IMR-90 (cell line): Measurements from ENCODE around the gene BCL2L13. TPM values are rescaled to one million over a fixed set of nuclear protein-coding genes. Genes with fewer than 3 reads are reported as not detected.

Experiments used
- ATAC-seq: fragments of 200-7000 bp; cut with Tn5 transposase; 2 replicates; pipeline ENCODE4 v1.9.1; 2020; ENCODE audit warnings: low read depth, mild to moderate bottlenecking, moderate library complexity
- BruUV-seq: library from RNA; stranded (reverse); fragments of 400-500 nt; replicated peaks from 2 replicates; lab custom pipeline; 2021; lab: Mats Ljungman, UMichigan
- CTCF ChIA-PET: fragments of 300-600 bp; formaldehyde crosslinking; extraction: SDS; loops from one replicate; lab custom pipeline; 2021; ENCODE audit warnings: antibody characterized with exemption; lab: Yijun Ruan, JAX
- POLR2A ChIA-PET: fragments of 300-600 bp; sonication (Branson Sonifier 250); formaldehyde crosslinking; loops from one replicate; lab custom pipeline; 2022; ENCODE audit warnings: antibody characterized with exemption; ENCODE audit not compliant: unreplicated experiment; lab: Charles Lee
- DNase-seq: peaks from one replicate; pipeline ENCODE4 v3.0.0; 2013
- H2AFZ ChIP-seq: replicated peaks from 2 replicates; pipeline ENCODE3; 2013; ENCODE audit warnings: low read length, mild to moderate bottlenecking; ENCODE audit not compliant: poor library complexity
- H2AK5ac ChIP-seq: 2 replicates; pipeline ENCODE4 v1.6.1; 2013; ENCODE audit warnings: low read depth, low read length, inconsistent platforms
- H2AK9ac ChIP-seq: replicated peaks from 2 replicates; pipeline ENCODE3; 2013; ENCODE audit warnings: mild to moderate bottlenecking, low read depth, low read length, moderate library complexity; ENCODE audit not compliant: poor library complexity
- H2BK120ac ChIP-seq: 2 replicates; pipeline ENCODE4 v1.6.1; 2013; ENCODE audit warnings: low read depth, low read length, inconsistent platforms
- H2BK15ac ChIP-seq: 3 replicates; pipeline ENCODE4 v1.6.1; 2013; ENCODE audit warnings: low read depth, low read length, inconsistent platforms
- H2BK20ac ChIP-seq: 2 replicates; pipeline ENCODE4 v1.6.1; 2013; ENCODE audit warnings: low read depth, mild to moderate bottlenecking, inconsistent platforms, low read length, moderate library complexity
- H2BK5ac ChIP-seq: 2 replicates; pipeline ENCODE4 v1.6.1; 2013; ENCODE audit warnings: mild to moderate bottlenecking, low read depth, low read length, inconsistent platforms; ENCODE audit not compliant: poor library complexity, severe bottlenecking
- H3K14ac ChIP-seq: replicated peaks from 2 replicates; pipeline ENCODE4 v1.6.1; 2013; ENCODE audit warnings: low read depth, low read length, inconsistent platforms
- H3K18ac ChIP-seq: 2 replicates; pipeline ENCODE4 v1.6.1; 2013; ENCODE audit warnings: low read depth, low read length, control low read depth
- H3K23ac ChIP-seq: 2 replicates; pipeline ENCODE4 v1.6.1; 2013; ENCODE audit warnings: low read depth, low read length, inconsistent platforms
- H3K27ac ChIP-seq: 2 replicates; pipeline ENCODE4 v1.5.1; 2013; ENCODE audit warnings: mild to moderate bottlenecking, control low read depth, low read length; ENCODE audit not compliant: insufficient read depth
- H3K27me3 ChIP-seq: 2 replicates; pipeline ENCODE4 v1.6.1; 2013; ENCODE audit warnings: low read length; ENCODE audit not compliant: control insufficient read depth, insufficient read depth
- H3K36me3 ChIP-seq: 2 replicates; pipeline ENCODE4 v1.6.1; 2013; ENCODE audit warnings: low read length, mixed read lengths; ENCODE audit not compliant: control insufficient read depth, insufficient read depth
- H3K4ac ChIP-seq: 2 replicates; pipeline ENCODE4 v1.6.1; 2013; ENCODE audit warnings: low read depth, low read length, inconsistent platforms
- H3K4me1 ChIP-seq: 2 replicates; pipeline ENCODE4 v1.6.1; 2013; ENCODE audit warnings: low read length, mixed read lengths; ENCODE audit not compliant: control insufficient read depth, insufficient read depth
- H3K4me2 ChIP-seq: 2 replicates; pipeline ENCODE4 v1.6.1; 2013; ENCODE audit warnings: low read depth, mild to moderate bottlenecking, control low read depth, low read length, moderate library complexity
- H3K4me3 ChIP-seq: 2 replicates; pipeline ENCODE4 v1.5.1; 2013; ENCODE audit warnings: low read depth, mild to moderate bottlenecking, control low read depth, low read length, moderate library complexity; ENCODE audit not compliant: insufficient read depth
- H3K56ac ChIP-seq: 2 replicates; pipeline ENCODE4 v1.6.1; 2013; ENCODE audit warnings: low read length, inconsistent platforms; ENCODE audit not compliant: insufficient read depth; ENCODE audit errors: extremely low read depth
- H3K79me1 ChIP-seq, 2 experiments: 2 replicates each; pipeline ENCODE4 v1.6.1; 2013; ENCODE audit warnings: low read length in 2 of 2, inconsistent platforms in 1 of 2, low read depth in 1 of 2
- H3K9ac ChIP-seq: 2 replicates; pipeline ENCODE4 v1.6.1; 2013; ENCODE audit warnings: low read depth, low read length, control low read depth
- H3K9me1 ChIP-seq: 2 replicates; pipeline ENCODE4 v1.6.1; 2013; ENCODE audit warnings: low read length, inconsistent platforms; ENCODE audit not compliant: insufficient read depth
- H3K9me3 ChIP-seq: 2 replicates; pipeline ENCODE4 v1.6.1; 2013; ENCODE audit warnings: low read length; ENCODE audit not compliant: control insufficient read depth, insufficient read depth
- H4K20me1 ChIP-seq: 2 replicates; pipeline ENCODE4 v1.6.1; 2013; ENCODE audit warnings: low read length, inconsistent platforms; ENCODE audit not compliant: insufficient read depth
- H4K5ac ChIP-seq: 2 replicates; pipeline ENCODE4 v1.6.1; 2013; ENCODE audit warnings: mild to moderate bottlenecking, low read depth, low read length, control low read depth
- H4K8ac ChIP-seq, 2 experiments: 2 replicates each; pipeline ENCODE4 v1.6.1; 2013; ENCODE audit warnings: low read depth in 2 of 2, low read length in 2 of 2, control low read depth in 1 of 2, inconsistent platforms in 1 of 2
- H4K91ac ChIP-seq: 2 replicates; pipeline ENCODE4 v1.6.1; 2013; ENCODE audit warnings: low read depth, low read length, inconsistent platforms; ENCODE audit not compliant: insufficient read depth
- CEBPB ChIP-seq: IDR thresholded peaks from 2 replicates; pipeline ENCODE4 v1.6.1; 2012; ENCODE audit warnings: low read depth, low read length, improper control_type of control experiment
- MAZ ChIP-seq: IDR thresholded peaks from 2 replicates; pipeline ENCODE4 v1.6.1; 2012; ENCODE audit warnings: low read depth, mild to moderate bottlenecking, low read length, improper control_type of control experiment, moderate library complexity, borderline replicate concordance
- RAD21 ChIP-seq: IDR thresholded peaks from 2 replicates; pipeline ENCODE4 v1.6.1; 2012; ENCODE audit warnings: low read length, improper control_type of control experiment
- SMC3 ChIP-seq: fragments of 150-350 bp; IDR thresholded peaks from 2 replicates; pipeline ENCODE4 v1.6.1; 2016; ENCODE audit warnings: low read depth, mild to moderate bottlenecking, antibody characterized with exemption, low read length, moderate library complexity
- WGBS, 2 experiments: methylation state at CpG; one replicate each; pipeline versions ENCODE4 v1.1.5 to v1.1.7; 2013; ENCODE audit warnings: missing lambda C conversion rate in 2 of 2; ENCODE audit not compliant: insufficient read length in 1 of 2; ENCODE audit errors: extremely low coverage in 2 of 2; 5-methylcytosine and 5-hydroxymethylcytosine counted together
- dilution Hi-C: fragments of 300-500 bp; cut with HindIII; formaldehyde crosslinking; loops from one replicate; pipeline ENCODE4 v1.14.3; 2018; ENCODE audit warnings: low sequenced_read_pairs; ENCODE audit not compliant: unreplicated experiment
- in situ Hi-C: fragments of 300-500 bp; cut with MboI; formaldehyde crosslinking; loops from 3 replicates; pipeline ENCODE4 v1.14.3; 2019; ENCODE audit warnings: low sequenced_read_pairs, inconsistent platforms, mixed read lengths
- intact Hi-C: fragments of 100-400 bp; cut with micrococcal nuclease; formaldehyde crosslinking; loops from 2 replicates; pipeline ENCODE4 v1.10.0; 2022
- polyA plus RNA-seq, 3 experiments: library from polyadenylated mRNA; depleted of rRNA; stranded (reverse); fragments of >200 nt; gene quantifications; 2 replicates each; pipeline ENCODE4 v1.2.3, GENCODE V29; 2012; ENCODE audit warnings: low replicate concordance in 1 of 3
- total RNA-seq: library from RNA; depleted of rRNA; stranded (reverse); fragments of >200 nt; gene quantifications from 2 replicates; pipeline ENCODE4 v1.2.3, GENCODE V29; 2012
- TF ChIP-seq, protein P1 (sequence below): conservative IDR thresholded peaks from 2 replicates; pipeline ENCODE4 v1.5.1; 2012; ENCODE audit warnings: mild to moderate bottlenecking, low read depth, low read length, improper control_type of control experiment
- TF ChIP-seq, protein P2 (sequence below): fragments of 150-350 bp; IDR thresholded peaks from 2 replicates; pipeline ENCODE4 v1.6.1; 2017; ENCODE audit warnings: mild to moderate bottlenecking, antibody characterized with exemption, low read length, low read depth
- TF ChIP-seq, protein P3 (sequence below): fragments of 150-350 bp; IDR thresholded peaks from 2 replicates; pipeline ENCODE4 v1.6.1; 2016; ENCODE audit warnings: low read depth, mild to moderate bottlenecking, low read length, moderate library complexity, borderline replicate concordance

BCL2L13 gene
- total and polyA plus RNA-seq, 2 of the 4 experiments (the other 2 are of a cell fraction): 42.6 to 86.7 TPM

DNA sequence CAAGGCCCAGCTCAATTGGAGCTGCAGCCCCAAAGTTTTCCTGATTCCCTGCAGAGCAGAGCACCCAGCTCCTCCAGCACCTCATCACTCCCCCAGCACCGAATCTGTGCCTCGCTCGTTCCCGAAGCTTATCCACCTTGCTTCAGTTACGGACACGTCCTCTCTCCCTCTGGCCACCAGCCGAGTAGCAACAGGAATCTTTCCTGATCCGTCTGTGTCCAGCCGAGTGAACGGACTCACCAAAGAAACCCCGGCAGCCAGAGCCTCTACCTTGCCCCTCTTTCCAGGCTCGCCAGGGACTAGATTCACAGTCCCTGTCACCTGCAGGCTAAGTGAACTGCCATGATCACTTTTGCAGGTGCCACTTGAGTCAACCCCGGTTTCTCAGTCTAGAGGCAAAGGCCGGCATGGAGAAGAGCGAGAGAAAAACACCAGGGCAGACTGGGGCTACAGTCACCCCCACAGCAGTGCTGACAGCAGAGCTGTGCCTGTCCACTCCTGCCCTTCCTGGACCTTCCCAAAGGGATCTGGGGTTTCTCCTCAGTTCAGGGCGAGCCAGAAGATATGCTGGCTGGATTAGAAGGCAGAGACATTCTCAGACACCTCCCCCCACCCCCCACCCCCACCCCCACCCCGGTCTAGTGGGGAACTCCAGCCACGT is 103.4 kb downstream of the BCL2L13 start (continued):
- TF ChIP-seq RAD21: no peak

DNA sequence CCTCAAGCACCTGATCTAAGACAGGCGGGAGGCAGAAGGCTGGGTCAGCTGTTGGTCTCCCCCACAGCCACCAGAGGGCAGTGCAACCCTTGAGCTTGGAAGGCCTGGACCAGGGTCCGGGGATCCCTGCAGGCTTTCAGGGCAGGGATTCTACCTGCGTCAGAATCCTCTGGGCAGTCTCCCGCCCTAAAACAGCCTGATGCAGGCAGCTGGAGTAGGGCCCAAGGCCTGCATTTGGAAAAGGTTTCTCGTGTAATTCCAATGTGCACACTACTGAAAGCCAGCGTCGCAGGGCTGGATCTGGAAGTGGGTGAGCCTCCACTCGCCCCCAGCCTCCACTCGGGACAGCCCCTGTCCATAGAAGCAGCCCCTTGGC is 104.0 kb downstream of the BCL2L13 start:
- ChIA-PET POLR2A (no interaction called here), CTCF (interaction anchor here (0.9 to 2.2 kb wide), 7 partner anchors 12 to 187 kb away, joined by 3 to 9 read pairs (median 4); no protein-coding TSS in a partner anchor)
- H4K5ac ChIP-seq: no peak overlapping the region
- in situ Hi-C loops (no loop called here), dilution Hi-C loops (no loop called here), intact Hi-C loops (loop anchor here (5.0 kb wide), 2 partner anchors 185 to 335 kb away; partner anchors contain the start of gene PEX26)
- peak overlapping the region; percentile 55 for H2AFZ ChIP-seq
- H3K4me3 ChIP-seq: no peak overlapping the region
- no peaks in the 10 kb centered on the region for H3K27me3 ChIP-seq
- no peak overlapping the region for H3K18ac ChIP-seq
- H3K9me3 ChIP-seq: no peaks in the 10 kb centered on the region
- H3K23ac ChIP-seq: no peak overlapping the region
- WGBS, 2 experiments: 91% methylated on average over 5 of the region's 9 CpGs; no CpG with 5 or more reads in 1 of the 2 experiments
- no peak overlapping the region for H2AK9ac ChIP-seq
- H3K27ac ChIP-seq: no peak overlapping the region
- H3K4me1 ChIP-seq: peaks cover 5% of the 10 kb centered on the region; the same call in 1 of the 2 replicates
- H3K9me1 ChIP-seq: no peaks in the 10 kb centered on the region
- no peak overlapping the region for H4K8ac ChIP-seq
- H3K14ac ChIP-seq: no peak overlapping the region
- peaks cover 14% of the 10 kb centered on the region for H3K36me3 ChIP-seq
- DNase-seq (peak; percentile 66), ATAC-seq (peak; percentile 85)
- H4K20me1 ChIP-seq: peaks cover 14% of the 10 kb centered on the region
- no peak overlapping the region for H2BK15ac ChIP-seq
- H3K4ac ChIP-seq: no peak overlapping the region
- H2BK120ac ChIP-seq: no peak overlapping the region
- no peak overlapping the region for H2BK5ac ChIP-seq
- no peak overlapping the region for H3K4me2 ChIP-seq
- no peak overlapping the region for H4K91ac ChIP-seq
- H3K56ac ChIP-seq: no peak overlapping the region
- no peak overlapping the region for H2AK5ac ChIP-seq
- peaks cover 10 to 18% of the 10 kb centered on the region in 2 experiments; a peak in 3 of 4 replicates for H3K79me1 ChIP-seq
- peak; percentile 74 for TF ChIP-seq SMC3
- no peak for TF ChIP-seq MAZ
- TF ChIP-seq, protein P1, sequence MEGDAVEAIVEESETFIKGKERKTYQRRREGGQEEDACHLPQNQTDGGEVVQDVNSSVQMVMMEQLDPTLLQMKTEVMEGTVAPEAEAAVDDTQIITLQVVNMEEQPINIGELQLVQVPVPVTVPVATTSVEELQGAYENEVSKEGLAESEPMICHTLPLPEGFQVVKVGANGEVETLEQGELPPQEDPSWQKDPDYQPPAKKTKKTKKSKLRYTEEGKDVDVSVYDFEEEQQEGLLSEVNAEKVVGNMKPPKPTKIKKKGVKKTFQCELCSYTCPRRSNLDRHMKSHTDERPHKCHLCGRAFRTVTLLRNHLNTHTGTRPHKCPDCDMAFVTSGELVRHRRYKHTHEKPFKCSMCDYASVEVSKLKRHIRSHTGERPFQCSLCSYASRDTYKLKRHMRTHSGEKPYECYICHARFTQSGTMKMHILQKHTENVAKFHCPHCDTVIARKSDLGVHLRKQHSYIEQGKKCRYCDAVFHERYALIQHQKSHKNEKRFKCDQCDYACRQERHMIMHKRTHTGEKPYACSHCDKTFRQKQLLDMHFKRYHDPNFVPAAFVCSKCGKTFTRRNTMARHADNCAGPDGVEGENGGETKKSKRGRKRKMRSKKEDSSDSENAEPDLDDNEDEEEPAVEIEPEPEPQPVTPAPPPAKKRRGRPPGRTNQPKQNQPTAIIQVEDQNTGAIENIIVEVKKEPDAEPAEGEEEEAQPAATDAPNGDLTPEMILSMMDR: peak; percentile 69
- TF ChIP-seq RAD21: peak; percentile 81
- TF ChIP-seq, protein P2, sequence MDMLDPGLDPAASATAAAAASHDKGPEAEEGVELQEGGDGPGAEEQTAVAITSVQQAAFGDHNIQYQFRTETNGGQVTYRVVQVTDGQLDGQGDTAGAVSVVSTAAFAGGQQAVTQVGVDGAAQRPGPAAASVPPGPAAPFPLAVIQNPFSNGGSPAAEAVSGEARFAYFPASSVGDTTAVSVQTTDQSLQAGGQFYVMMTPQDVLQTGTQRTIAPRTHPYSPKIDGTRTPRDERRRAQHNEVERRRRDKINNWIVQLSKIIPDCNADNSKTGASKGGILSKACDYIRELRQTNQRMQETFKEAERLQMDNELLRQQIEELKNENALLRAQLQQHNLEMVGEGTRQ: no peak
- TF ChIP-seq, protein P3, sequence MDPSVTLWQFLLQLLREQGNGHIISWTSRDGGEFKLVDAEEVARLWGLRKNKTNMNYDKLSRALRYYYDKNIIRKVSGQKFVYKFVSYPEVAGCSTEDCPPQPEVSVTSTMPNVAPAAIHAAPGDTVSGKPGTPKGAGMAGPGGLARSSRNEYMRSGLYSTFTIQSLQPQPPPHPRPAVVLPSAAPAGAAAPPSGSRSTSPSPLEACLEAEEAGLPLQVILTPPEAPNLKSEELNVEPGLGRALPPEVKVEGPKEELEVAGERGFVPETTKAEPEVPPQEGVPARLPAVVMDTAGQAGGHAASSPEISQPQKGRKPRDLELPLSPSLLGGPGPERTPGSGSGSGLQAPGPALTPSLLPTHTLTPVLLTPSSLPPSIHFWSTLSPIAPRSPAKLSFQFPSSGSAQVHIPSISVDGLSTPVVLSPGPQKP: no peak
- TF ChIP-seq CEBPB: no peak
- no peak overlapping the region for H2BK20ac ChIP-seq
- no TSS peak for BruUV-seq
- H3K9ac ChIP-seq: no peak overlapping the region
